Measurements from ENCODE around the gene SUPT3H. TPM values are rescaled to one million over a fixed set of nuclear protein-coding genes. Genes with fewer than 3 reads are reported as not detected.

The SUPT3H gene
- total and polyA plus RNA-seq, 2 of the 8 experiments (the other 6 are each of a cell fraction or from before 2014, with no cell fraction given) = 18.8 to 23.0 TPM

DNA sequence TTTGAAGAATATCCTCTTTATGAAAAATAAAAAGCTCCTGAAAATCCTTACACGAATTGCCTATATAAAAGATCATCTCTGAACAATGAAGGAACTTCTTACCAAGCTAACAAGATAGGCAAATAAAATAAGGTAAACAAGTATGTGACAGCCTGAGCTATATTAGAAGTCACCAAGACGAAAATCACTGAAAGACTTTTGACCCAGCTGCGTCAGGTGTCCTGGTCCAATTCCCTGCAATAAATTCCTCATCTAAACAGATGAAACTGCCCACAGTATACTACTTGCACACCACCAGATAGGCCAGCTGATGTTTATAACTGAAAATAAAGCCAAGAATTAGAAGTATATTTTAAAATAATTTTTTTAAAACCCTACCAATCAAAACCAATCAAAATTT is 117.0 kb downstream of the SUPT3H start:
- FAIRE-seq (no peak), DNase-seq (ENCODE audit: low read depth in 1 of 2, low spot score in 2 of 2) (no peak)
- no peak overlapping the region for H2BK15ac ChIP-seq (ENCODE audit: low read length)
- no peak overlapping the region for H3K56ac ChIP-seq (replicated peaks; ENCODE audit: insufficient read length, low read depth, low read length)
- no peaks in the 10 kb centered on the region for H3K4me1 ChIP-seq (replicated peaks in 1 of 4; ENCODE audit: control insufficient read depth in 3 of 4, insufficient read depth in 4 of 4, low read length in 3 of 4)
- no peak overlapping the region for H4K91ac ChIP-seq (replicated peaks; ENCODE audit: insufficient read length, low read length)
- no peaks in the 10 kb centered on the region for H4K20me1 ChIP-seq (replicated peaks in 1 of 2; ENCODE audit: control insufficient read depth in 1 of 2, insufficient read depth in 2 of 2, low read length in 2 of 2)
- no peak overlapping the region for H2AK5ac ChIP-seq (ENCODE audit: low read depth, low read length)
- no peak overlapping the region for H3K4me3 ChIP-seq (ENCODE audit: extremely low read depth in 1 of 4, insufficient read depth in 2 of 4, low read depth in 3 of 4, low read length in 4 of 4)
- H3K9me3 ChIP-seq (ENCODE audit: insufficient read depth in 2 of 2, low read depth in 1 of 2, low read length in 1 of 2) = no peaks in the 10 kb centered on the region
- ChIA-PET POLR2A (ENCODE audit: partially characterized antibody) (no interaction called here), CTCF (ENCODE audit: partially characterized antibody) (interaction anchor here (0.8 kb wide), 1 partner anchor 110 kb away, joined by 3 read pairs; no protein-coding TSS in a partner anchor)
- H2BK5ac ChIP-seq (ENCODE audit: low read depth, low read length) = no peak overlapping the region
- H3K79me1 ChIP-seq (ENCODE audit: low read depth, low read length) = no peaks in the 10 kb centered on the region
- WGBS, 2 experiments (ENCODE audit: extremely low coverage in 1 of 2, insufficient coverage in 1 of 2, insufficient read length in 1 of 2, insufficient replicate concordance in 2 of 2, low coverage in 1 of 2, low lambda C conversion rate in 2 of 2, missing lambda C conversion rate in 1 of 2) = 92% methylated on average over 3 of the region's 3 CpGs; no CpG with 5 or more reads in 1 of the 2 experiments
- H3K4me2 ChIP-seq (ENCODE audit: insufficient read depth in 1 of 2, low read depth in 2 of 2, low read length in 2 of 2) = no peak overlapping the region
- H2AFZ ChIP-seq (ENCODE audit: low read length) = no peak overlapping the region
- no peak overlapping the region for H2BK120ac ChIP-seq (replicated peaks; ENCODE audit: low read depth, low read length)
- no peaks in the 10 kb centered on the region for H3K23me2 ChIP-seq (ENCODE audit: low read depth, low read length)
- H3K14ac ChIP-seq (ENCODE audit: insufficient read length) = no peak overlapping the region
- H3K4ac ChIP-seq (replicated peaks; ENCODE audit: insufficient read length, low read depth, low read length) = no peak overlapping the region
- no peak overlapping the region for H2BK20ac ChIP-seq (ENCODE audit: low read length)
- TF ChIP-seq SIRT6 (IDR thresholded peaks at IDR 0.05; ENCODE audit: low read length) (no peak), SUZ12 (IDR thresholded peaks at IDR 0.05; ENCODE audit: low read length) (no peak), MAFK (IDR thresholded peaks at IDR 0.05; ENCODE audit: low read depth, low read length) (no peak), KDM1A (IDR thresholded peaks at IDR 0.05; ENCODE audit: borderline replicate concordance, low read length) (no peak), TAF7 (optimal IDR thresholded peaks at IDR 0.05; ENCODE audit: borderline replicate concordance, low read depth, low read length) (no peak), CHD1 (IDR thresholded peaks at IDR 0.05; ENCODE audit: low read depth, low read length) (no peak), PHF8 (conservative IDR thresholded peaks at IDR 0.05; ENCODE audit: low read depth, low read length) (no peak), RBBP5 (IDR thresholded peaks at IDR 0.05; ENCODE audit: borderline replicate concordance, low read depth, low read length) (no peak), JUN (IDR thresholded peaks at IDR 0.05; ENCODE audit: low read depth, low read length) (no peak), CEBPB (IDR thresholded peaks at IDR 0.05; ENCODE audit: low read depth, low read length) (no peak)
- TF ChIP-seq, protein P1, sequence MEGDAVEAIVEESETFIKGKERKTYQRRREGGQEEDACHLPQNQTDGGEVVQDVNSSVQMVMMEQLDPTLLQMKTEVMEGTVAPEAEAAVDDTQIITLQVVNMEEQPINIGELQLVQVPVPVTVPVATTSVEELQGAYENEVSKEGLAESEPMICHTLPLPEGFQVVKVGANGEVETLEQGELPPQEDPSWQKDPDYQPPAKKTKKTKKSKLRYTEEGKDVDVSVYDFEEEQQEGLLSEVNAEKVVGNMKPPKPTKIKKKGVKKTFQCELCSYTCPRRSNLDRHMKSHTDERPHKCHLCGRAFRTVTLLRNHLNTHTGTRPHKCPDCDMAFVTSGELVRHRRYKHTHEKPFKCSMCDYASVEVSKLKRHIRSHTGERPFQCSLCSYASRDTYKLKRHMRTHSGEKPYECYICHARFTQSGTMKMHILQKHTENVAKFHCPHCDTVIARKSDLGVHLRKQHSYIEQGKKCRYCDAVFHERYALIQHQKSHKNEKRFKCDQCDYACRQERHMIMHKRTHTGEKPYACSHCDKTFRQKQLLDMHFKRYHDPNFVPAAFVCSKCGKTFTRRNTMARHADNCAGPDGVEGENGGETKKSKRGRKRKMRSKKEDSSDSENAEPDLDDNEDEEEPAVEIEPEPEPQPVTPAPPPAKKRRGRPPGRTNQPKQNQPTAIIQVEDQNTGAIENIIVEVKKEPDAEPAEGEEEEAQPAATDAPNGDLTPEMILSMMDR (IDR thresholded peaks at IDR 0.05; ENCODE audit: control extremely low read depth in 1 of 3, insufficient read depth in 1 of 3, low read depth in 1 of 3, low read length in 3 of 3) = no peak
- H3K27me3 ChIP-seq (replicated peaks in 1 of 4; ENCODE audit: control insufficient read depth in 3 of 4, extremely low read depth in 1 of 4, insufficient read depth in 3 of 4, low read length in 3 of 4) = no peaks in the 10 kb centered on the region
- no peaks in the 10 kb centered on the region for H3K36me3 ChIP-seq (ENCODE audit: control insufficient read depth in 2 of 4, insufficient read depth in 4 of 4, low read length in 3 of 4)
- H2BK12ac ChIP-seq (ENCODE audit: low read depth, low read length) = no peak overlapping the region
- no peak overlapping the region for H3K18ac ChIP-seq (ENCODE audit: extremely low read depth, low read length)
- no peak overlapping the region for H4K5ac ChIP-seq (ENCODE audit: insufficient read length, low read depth, low read length)
- no peak overlapping the region for H3K27ac ChIP-seq (ENCODE audit: low read depth, low read length)
- peaks cover 0 to 3% of the 10 kb centered on the region in 2 experiments; a peak in 1 of 4 replicates for H3K79me2 ChIP-seq (ENCODE audit: control insufficient read depth in 1 of 2, insufficient read depth in 2 of 2, low read length in 2 of 2)
- H3K23ac ChIP-seq (ENCODE audit: insufficient read length) = no peak overlapping the region
- no peak overlapping the region for H3K9ac ChIP-seq (replicated peaks in 1 of 4; ENCODE audit: extremely low read depth in 1 of 4, low read depth in 3 of 4, low read length in 3 of 4)
- H4K8ac ChIP-seq (ENCODE audit: extremely low read depth, insufficient read depth, low read length) = no peak overlapping the region
